ENCODE data around the gene SLA2.

- TF ChIP-seq SNAI2 (CRISPR knock-in tag; IDR thresholded peaks at IDR 0.05) (no peak), OSR1 (CRISPR knock-in tag; IDR thresholded peaks at IDR 0.05) (no peak), CREB5 (CRISPR knock-in tag; IDR thresholded peaks at IDR 0.05; ENCODE audit: low read depth) (no peak), PATZ1 (CRISPR knock-in tag; IDR thresholded peaks at IDR 0.05; ENCODE audit: borderline replicate concordance) (no peak), ZFP3 (CRISPR knock-in tag; IDR thresholded peaks at IDR 0.05) (no peak), ZC3H10 (CRISPR knock-in tag; IDR thresholded peaks at IDR 0.05) (no peak), ARNTL (CRISPR knock-in tag; IDR thresholded peaks at IDR 0.05; ENCODE audit: borderline replicate concordance, low read depth) (no peak), CSRNP3 (CRISPR knock-in tag; IDR thresholded peaks at IDR 0.05) (no peak)
Observed at GRCh38 chr20:36654506-36654905, 8.5 kb upstream of the SLA2 start.

All from SK-N-SH treated with all-trans-retinoic acid at 6 μM for 48 hours (cell line).